ENCODE results near the gene KRTAP9-3.
"Not testable (repeated sequence)": the region's sequence is repeated elsewhere in the genome, so short reads cannot be mapped to it uniquely, and the experiment has no call there.

The KRTAP9-3 gene

DNA sequence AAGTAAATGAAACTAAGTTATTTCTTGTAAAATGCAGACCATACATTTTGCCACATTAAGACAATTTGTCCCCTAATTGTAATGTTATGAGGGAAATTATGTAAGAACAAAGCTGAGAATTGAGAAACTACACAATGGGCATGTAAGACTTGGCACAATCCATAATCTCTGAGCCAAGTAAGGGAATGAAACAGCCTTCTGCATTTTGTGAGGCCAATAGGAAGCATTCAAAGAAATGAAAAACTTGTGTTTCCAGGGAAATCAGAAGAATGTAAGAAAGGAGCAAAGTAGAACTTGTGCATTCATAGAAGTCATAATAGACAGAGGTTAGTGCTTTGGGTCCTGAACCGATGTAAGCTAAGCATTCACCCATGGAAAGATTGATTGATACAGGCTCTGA lies 19.0 kb downstream of the KRTAP9-3 start:
- DNase-seq: no peak

- no peak for DNase-seq
These were observed 22.6 kb downstream of the KRTAP9-3 start for GRCh38 chr17:41254861-41255260.

GRCh38 chr17:41255381-41256290 lies 23.4 kb downstream of the KRTAP9-3 start, which contains the start of gene KRTAP9-9:
KRTAP9-9 (plus strand) TSS chr17:41255384.
- DNase-seq: not testable (repeated sequence)

- DNase-seq: no peak
These were observed 24.0 kb downstream of the KRTAP9-3 start for GRCh38 chr17:41256291-41256685.

DNA sequence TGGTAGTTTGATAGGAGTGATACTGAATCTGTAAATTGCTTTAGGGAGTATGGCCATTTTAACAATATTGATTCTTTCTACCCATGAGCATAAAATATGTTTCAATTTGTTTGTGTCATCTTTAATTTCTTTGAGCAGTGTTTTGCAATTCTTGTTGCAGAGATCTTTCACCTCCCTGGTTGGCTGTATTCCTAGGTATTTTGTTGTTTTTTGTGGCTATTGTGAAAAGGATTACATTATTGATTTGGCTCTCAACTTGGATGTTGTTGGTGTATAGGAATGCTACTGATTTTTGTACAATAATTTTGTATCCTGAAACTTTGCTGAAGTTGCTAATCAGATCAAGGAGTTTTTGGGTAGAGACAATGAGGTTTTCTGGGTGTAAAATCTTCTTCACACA lies 26.2 kb downstream of the KRTAP9-3 start:
- no peak for DNase-seq

DNA sequence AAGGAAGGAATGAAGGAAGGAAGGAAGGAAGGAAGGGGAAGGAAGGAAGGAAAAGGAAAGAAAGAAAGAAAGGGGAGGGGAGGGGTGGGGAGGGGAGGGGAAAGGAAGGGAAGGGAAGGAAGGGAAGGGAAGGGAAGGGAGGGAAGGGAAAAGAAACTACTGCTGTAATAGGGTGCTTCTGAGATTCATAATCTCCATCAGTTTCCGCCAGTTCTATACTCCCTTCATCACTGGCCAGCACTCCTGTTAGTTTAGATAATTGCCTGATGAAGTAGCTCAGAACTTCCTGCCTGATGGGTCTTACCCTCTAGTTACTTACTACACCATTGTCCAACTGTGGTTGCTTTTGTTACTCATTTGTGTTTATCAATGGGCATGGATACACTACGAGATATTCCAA lies 31.0 kb downstream of the KRTAP9-3 start:
- DNase-seq: no peak

DNA sequence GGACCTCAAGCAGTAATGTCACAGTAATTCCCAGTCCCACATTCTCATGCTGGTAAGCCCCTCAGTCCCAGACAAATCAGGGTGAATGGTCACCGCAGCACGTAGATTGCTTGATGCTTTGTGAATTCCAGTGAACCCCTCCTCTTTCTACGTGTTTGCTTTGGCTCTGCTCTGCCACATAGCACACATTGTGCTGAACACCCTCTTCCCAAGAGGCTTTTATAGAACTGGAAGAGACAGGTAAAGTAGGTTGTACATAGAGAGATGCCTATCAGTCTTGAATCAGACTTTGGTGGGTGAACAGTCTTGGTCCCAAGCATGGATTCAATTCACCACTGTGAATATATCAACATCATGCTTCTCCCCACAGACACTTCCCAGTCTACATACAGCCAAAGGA lies 32.4 kb downstream of the KRTAP9-3 start:
- DNase-seq: no peak

DNA sequence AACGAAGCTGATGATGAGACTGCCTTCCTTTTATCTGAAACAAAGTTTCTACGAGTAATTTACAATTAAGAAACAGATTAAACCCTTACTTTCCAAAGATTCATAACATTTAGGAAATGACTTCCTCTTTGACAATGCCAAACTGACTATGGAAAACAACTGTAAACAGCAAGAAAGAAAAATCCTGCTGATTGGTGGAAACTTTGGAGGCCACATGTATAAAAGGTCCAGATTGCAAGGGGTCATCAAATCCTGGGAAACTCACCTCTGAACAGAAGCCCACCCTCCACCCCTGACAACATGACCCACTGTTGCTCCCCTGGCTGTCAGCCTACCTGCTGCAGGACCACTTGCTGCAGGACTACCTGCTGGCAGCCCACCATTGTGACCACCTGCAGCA lies 32.8 kb downstream of the KRTAP9-3 start, which contains the start of gene KRTAP9-6:
Gene KRTAP9-6 (plus strand): TSS at position 301 of the 400 bp plus-strand sequence. CDS start 0 bp downstream, at position 301.
- DNase-seq: no peak

- no peak for DNase-seq
These were observed 35.5 kb downstream of the KRTAP9-3 start for GRCh38 chr17:41267711-41268110.

DNA sequence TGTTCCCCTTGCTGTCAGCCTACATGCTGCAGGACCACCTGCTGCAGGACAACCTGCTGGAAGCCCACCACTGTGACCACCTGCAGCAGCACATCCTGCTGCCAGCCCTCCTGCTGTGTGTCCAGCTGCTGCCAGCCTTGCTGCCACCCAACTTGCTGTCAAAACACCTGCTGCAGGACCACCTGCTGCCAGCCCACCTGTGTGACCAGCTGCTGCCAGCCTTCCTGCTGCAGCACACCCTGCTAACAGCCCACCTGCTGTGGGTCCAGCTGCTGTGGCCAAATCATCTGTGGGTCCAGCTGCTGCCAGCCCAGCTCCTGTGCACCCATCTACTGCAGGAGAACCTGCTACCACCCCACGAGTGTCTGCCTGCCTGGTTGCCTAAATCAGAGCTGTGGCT lies 39.1 kb downstream of the KRTAP9-3 start:
- not testable (repeated sequence) for DNase-seq

DNA sequence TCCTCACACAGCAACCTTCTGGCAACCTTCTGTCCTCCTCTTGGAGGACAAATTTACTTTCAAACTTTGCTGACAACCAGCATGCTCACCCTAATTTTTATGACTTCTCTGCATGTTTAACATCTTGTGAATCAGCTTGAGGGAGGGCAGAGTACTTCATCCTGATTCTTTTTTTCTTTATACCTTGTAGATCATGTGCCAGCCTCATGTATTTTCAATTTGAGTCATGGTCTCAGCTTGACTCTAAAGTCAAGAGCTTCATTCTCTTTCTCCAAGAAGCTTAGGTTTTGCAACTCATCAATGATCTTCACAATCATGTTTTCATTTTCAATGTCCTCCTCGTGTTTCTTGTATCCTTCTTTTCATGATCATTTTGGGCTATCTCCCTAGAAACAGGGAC lies 39.6 kb downstream of the KRTAP9-3 start:
- DNase-seq: no peak

DNA sequence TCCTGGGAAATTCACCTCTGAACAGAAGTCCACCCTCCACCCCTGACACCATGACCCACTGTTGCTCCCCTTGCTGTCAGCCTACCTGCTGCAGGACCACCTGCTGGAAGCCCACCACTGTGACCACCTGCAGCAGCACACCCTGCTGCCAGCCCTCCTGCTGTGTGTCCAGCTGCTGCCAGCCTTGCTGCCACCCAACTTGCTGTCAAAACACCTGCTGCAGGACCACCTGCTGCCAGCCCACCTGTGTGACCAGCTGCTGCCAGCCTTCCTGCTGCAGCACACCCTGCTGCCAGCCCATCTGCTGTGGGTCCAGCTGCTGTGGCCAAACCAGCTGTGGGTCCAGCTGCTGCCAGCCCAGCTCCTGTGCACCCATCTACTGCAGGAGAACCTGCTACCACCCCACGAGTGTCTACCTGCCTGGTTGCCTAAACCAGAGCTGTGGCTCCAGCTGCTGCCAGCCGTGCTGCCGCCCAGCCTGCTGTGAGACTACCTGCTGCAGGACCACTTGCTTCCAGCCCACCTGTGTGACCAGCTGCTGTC lies 43.5 kb downstream of the KRTAP9-3 start, which contains the start of gene KRTAP9-7:
Gene KRTAP9-7 (plus strand): TSS at position 51 of the 543 bp plus-strand sequence. CDS start 0 bp downstream, at position 51.
- not testable (repeated sequence) for DNase-seq

GRCh38 chr17:41278176-41278955 lies 46.1 kb downstream of the KRTAP9-3 start:
- DNase-seq: no peak

Data from NCI-H187 (cell line).